Sigmoid colon (tissue), 7 donors: ENCODE data around the gene ARHGAP9. TPM values are rescaled to one million over a fixed set of nuclear protein-coding genes. Genes with fewer than 3 reads are reported as not detected.

Experiments
- DNase-seq: peaks from one replicate; pipeline ENCODE4 v3.0.0-alpha.2; 2019
- H3K27ac ChIP-seq, 4 donors: fragments of 200-600 bp; sonication (generic); one replicate each; pipeline ENCODE4 v1.5.1; 2016 to 2019; ENCODE audit warnings: mild to moderate bottlenecking in 1 of 4
- H3K27me3 ChIP-seq, 3 donors: fragments of 200-600 bp; sonication (generic); one replicate each; pipeline ENCODE4 v1.5.1; 2019; ENCODE audit warnings: mild to moderate bottlenecking in 1 of 3
- H3K36me3 ChIP-seq, 4 donors: fragments of 200-600 bp; sonication (generic); one replicate each; pipeline ENCODE4 v1.5.1; 2016 to 2019
- H3K4me1 ChIP-seq, 4 donors: fragments of 200-600 bp; sonication (generic); one replicate each; pipeline ENCODE4 v1.5.1; 2017 to 2019
- H3K4me3 ChIP-seq, 4 donors: fragments of 200-600 bp; sonication (generic); one replicate each; pipeline ENCODE4 v1.5.1; 2017 to 2019; ENCODE audit warnings: mild to moderate bottlenecking in 2 of 4, moderate library complexity in 1 of 4
- H3K9me3 ChIP-seq, 4 donors: fragments of 200-600 bp in 3 of 4; sonication (generic) in 3 of 4; one replicate each; pipeline versions ENCODE4 v1.5.1 to v1.6.1; 2013 to 2019
- EP300 ChIP-seq, 4 donors: sonication (generic); formaldehyde crosslinking; IDR thresholded peaks; one replicate each; pipeline ENCODE4 v1.6.1; 2017; ENCODE audit warnings: antibody characterized with exemption in 4 of 4
- POLR2A ChIP-seq, 2 donors: fragments of 450-650 bp; IDR thresholded peaks; one replicate each; pipeline ENCODE4 v1.6.1; 2016; ENCODE audit warnings: antibody characterized with exemption in 2 of 2, mild to moderate bottlenecking in 2 of 2, moderate library complexity in 2 of 2
- POLR2AphosphoS5 ChIP-seq, 4 donors: sonication (generic); formaldehyde crosslinking; IDR thresholded peaks; one replicate each; pipeline ENCODE4 v1.6.1; 2017; ENCODE audit warnings: antibody characterized with exemption in 4 of 4
- WGBS, 2 donors: extraction: QIAGEN DNeasy Blood & Tissue Kit; methylation state at CpG; one replicate each; pipeline ENCODE4 v1.1.7; 2013; 5-methylcytosine and 5-hydroxymethylcytosine counted together
- intact Hi-C: fragments of 100-400 bp; cut with DNase I; formaldehyde crosslinking; loops from one replicate; pipeline ENCODE4 v1.15.1; 2023
- polyA plus RNA-seq, 3 donors: library from polyadenylated mRNA; stranded (reverse); fragments of 200-250 nt; gene quantifications; one replicate each; pipeline ENCODE4 v1.2.3, GENCODE V29; 2013
- total RNA-seq, 4 donors: library from RNA; depleted of rRNA; stranded (reverse); fragments of >200 nt; gene quantifications; one replicate each; pipeline ENCODE4 v1.1.0, GENCODE V29; 2016
- TF ChIP-seq, protein P1 (sequence below), 4 experiments: fragments of 450-650 bp in 3 of 4; fragments of 200-600 bp in 1 of 4; IDR thresholded peaks; one replicate each; pipeline ENCODE4 v1.5.1; 2016 to 2019; ENCODE audit warnings: antibody characterized with exemption in 4 of 4, mild to moderate bottlenecking in 3 of 4, moderate library complexity in 2 of 4
- donor health status: healthy with polysubstance abuse.
- donor health status: Bipolar disorder and iron deficiency.
- donor health status: healthy.

ARHGAP9 gene
- total and polyA plus RNA-seq, 7 donors = 4.3 to 54.7 (median 6.6) TPM

DNA sequence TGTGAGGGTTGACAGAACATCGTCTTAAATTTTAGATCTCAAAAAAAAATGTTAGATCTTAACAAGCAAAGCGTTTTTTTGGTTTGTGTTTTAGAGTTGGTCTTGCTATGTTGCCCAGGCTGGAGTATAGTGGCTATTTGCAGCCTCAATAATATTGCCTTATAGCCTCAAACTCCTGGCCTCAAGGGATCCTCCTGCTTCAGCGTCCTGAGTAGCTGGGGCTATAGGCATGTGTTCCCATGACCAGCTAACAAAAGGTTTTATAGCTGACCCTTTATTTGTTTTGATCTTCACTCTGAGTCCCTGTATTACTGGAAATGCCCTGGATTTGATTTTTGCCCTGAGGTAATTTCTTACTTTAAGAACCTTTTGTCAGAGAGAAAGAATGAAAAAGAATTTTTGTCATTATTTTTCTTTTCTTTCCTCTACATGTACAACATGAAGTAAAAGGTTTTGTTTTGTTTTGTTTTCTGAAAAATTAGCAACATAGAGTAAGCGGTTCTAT, 39.9 kb downstream of the ARHGAP9 start:
- Histone ChIP-seq H3K36me3 (no peaks in the 10 kb centered on the region), H3K27ac (no peak overlapping the region), H3K27me3 (no peaks in the 10 kb centered on the region), H3K4me1 (no peaks in the 10 kb centered on the region), H3K9me3 (no peaks in the 10 kb centered on the region), H3K4me3 (no peak overlapping the region)
- 84 to 86% methylated on average over 4 of the region's 4 CpGs for WGBS, 2 donors
- intact Hi-C loops = no loop called here
- no peak for TF ChIP-seq POLR2A (IDR thresholded peaks at IDR 0.05)
- no peak for TF ChIP-seq POLR2AphosphoS5 (IDR thresholded peaks at IDR 0.05)
- no peak for TF ChIP-seq EP300 (IDR thresholded peaks at IDR 0.05)
- TF ChIP-seq, protein P1, sequence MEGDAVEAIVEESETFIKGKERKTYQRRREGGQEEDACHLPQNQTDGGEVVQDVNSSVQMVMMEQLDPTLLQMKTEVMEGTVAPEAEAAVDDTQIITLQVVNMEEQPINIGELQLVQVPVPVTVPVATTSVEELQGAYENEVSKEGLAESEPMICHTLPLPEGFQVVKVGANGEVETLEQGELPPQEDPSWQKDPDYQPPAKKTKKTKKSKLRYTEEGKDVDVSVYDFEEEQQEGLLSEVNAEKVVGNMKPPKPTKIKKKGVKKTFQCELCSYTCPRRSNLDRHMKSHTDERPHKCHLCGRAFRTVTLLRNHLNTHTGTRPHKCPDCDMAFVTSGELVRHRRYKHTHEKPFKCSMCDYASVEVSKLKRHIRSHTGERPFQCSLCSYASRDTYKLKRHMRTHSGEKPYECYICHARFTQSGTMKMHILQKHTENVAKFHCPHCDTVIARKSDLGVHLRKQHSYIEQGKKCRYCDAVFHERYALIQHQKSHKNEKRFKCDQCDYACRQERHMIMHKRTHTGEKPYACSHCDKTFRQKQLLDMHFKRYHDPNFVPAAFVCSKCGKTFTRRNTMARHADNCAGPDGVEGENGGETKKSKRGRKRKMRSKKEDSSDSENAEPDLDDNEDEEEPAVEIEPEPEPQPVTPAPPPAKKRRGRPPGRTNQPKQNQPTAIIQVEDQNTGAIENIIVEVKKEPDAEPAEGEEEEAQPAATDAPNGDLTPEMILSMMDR (IDR thresholded peaks at IDR 0.05) = no peak
- no peak for DNase-seq

DNA sequence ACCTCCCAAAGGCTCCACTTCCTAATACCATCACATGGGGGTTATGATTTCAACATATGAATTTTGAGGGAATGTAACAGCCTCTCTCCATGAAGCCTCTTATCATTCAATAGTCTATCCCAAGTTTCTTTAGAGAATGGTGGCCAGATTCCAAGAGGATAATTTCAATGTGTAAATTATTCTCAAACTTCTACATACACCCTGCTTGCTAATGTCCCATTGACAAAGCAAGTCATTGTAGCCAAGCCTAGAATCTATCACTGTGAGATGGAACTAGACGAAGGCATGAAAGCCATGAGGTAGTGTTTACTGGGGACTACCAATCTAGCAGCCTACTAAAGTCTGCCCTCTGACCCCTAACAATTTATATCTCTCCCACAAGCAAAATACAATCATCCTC, 41.3 kb downstream of the ARHGAP9 start:
- WGBS, 2 donors = 21 to 60% methylated on average over 1 of the region's 1 CpG
- no peak overlapping the region for H3K27ac ChIP-seq
- H3K4me1 ChIP-seq = no peaks in the 10 kb centered on the region
- no peaks in the 10 kb centered on the region for H3K9me3 ChIP-seq
- TF ChIP-seq POLR2AphosphoS5 (IDR thresholded peaks at IDR 0.05) (no peak), POLR2A (IDR thresholded peaks at IDR 0.05) (no peak), EP300 (IDR thresholded peaks at IDR 0.05) (no peak)
- TF ChIP-seq, protein P1 (IDR thresholded peaks at IDR 0.05) = no peak
- H3K36me3 ChIP-seq = no peaks in the 10 kb centered on the region
- no peak overlapping the region for H3K4me3 ChIP-seq
- H3K27me3 ChIP-seq = no peaks in the 10 kb centered on the region
- intact Hi-C loops = no loop called here
- no peak for DNase-seq

DNA sequence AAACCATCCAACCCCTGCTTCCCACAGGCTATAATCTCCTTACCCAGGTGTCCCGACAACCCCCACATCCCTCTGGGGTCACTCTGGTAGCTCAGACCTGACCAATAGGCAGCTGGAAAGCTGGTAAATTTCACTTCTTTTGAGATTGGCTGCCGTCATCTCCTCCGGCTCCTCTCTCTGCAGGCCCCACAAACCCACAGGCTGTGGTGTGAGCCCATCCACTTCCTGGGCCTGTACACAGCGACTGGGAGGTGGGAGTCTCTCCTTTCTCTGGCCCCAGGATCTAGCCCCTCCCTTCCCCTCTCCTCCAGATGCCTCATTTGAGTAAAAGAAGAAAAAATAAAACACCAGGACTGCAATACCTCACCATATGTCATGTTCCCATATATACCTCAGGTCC, 44.4 kb downstream of the ARHGAP9 start:
- 52 to 73% methylated on average over 4 of the region's 4 CpGs for WGBS, 2 donors
- H3K27me3 ChIP-seq = no peaks in the 10 kb centered on the region
- H3K4me3 ChIP-seq = no peak overlapping the region
- DNase-seq = no peak
- H3K27ac ChIP-seq = no peak overlapping the region
- peaks cover 0 to 5% (median 2%) of the 10 kb centered on the region in 4 donors for H3K4me1 ChIP-seq
- intact Hi-C loops = no loop called here
- TF ChIP-seq, protein P1 (IDR thresholded peaks at IDR 0.05) = no peak
- no peak for TF ChIP-seq POLR2A (IDR thresholded peaks at IDR 0.05)
- TF ChIP-seq POLR2AphosphoS5 (IDR thresholded peaks at IDR 0.05) = no peak
- no peak for TF ChIP-seq EP300 (IDR thresholded peaks at IDR 0.05)
- H3K36me3 ChIP-seq = no peaks in the 10 kb centered on the region
- no peaks in the 10 kb centered on the region for H3K9me3 ChIP-seq

DNA sequence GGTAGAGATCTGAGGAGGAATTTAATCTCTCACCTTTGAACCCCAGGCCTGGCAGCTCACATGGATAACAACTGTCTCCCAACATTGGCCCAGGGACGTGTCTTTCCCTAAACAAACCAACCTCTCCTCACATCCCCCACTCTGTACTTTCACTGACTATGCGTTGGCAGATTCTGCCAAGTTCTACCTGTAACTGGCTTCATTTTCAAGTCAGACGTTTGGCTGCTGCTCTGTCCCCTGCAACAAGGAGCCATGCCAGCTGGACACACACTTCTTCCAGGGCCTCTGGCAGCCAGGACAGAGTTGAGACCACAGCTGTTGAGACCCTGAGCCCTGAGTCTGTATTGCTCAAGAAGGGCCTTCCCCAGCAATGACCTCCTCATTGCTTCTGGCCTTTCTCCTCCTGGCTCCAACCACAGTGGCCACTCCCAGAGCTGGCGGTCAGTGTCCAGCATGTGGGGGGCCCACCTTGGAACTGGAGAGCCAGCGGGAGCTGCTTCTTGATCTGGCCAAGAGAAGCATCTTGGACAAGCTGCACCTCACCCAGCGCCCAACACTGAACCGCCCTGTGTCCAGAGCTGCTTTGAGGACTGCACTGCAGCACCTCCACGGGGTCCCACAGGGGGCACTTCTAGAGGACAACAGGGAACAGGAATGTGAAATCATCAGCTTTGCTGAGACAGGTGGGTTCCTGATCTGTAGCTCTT, 45.0 kb downstream of the ARHGAP9 start, which contains the start of gene INHBC:
Gene INHBC, plus strand, starts transcription at position 268 of the 707 bp plus-strand sequence. Its CDS starts 103 bp downstream, at position 371.
- 76 to 83% methylated on average over 8 of the region's 8 CpGs for WGBS, 2 donors
- Histone ChIP-seq H3K4me1 (peaks cover 0 to 8% (median 4%) of the 10 kb centered on the region in 4 donors), H3K27ac (no peak within 1 kb of the TSS), H3K9me3 (no peaks in the 10 kb centered on the region), H3K27me3 (no peaks in the 10 kb centered on the region), H3K4me3 (no peak within 1 kb of the TSS), H3K36me3 (no peaks in the 10 kb centered on the region)
- intact Hi-C loops = no loop called here
- TF ChIP-seq, protein P1 (IDR thresholded peaks at IDR 0.05) = no peak
- no peak for TF ChIP-seq EP300 (IDR thresholded peaks at IDR 0.05)
- no peak for TF ChIP-seq POLR2AphosphoS5 (IDR thresholded peaks at IDR 0.05)
- TF ChIP-seq POLR2A (IDR thresholded peaks at IDR 0.05) = no peak
- no peak for DNase-seq
